Aorta (tissue), 5 donors: Measurements from ENCODE around the gene FAM219B. TPM values are rescaled to one million over a fixed set of nuclear protein-coding genes. Genes with fewer than 3 reads are reported as not detected.
A peak's percentile ranks its signal among the peaks of the same experiment; 100 is the strongest.

Experiments used
- ATAC-seq: fragments of 200-7000 bp; cut with Tn5 transposase; one replicate; pipeline ENCODE4 v1.9.1; 2022; ENCODE audit warnings: moderate library complexity; ENCODE audit not compliant: low FRiP score
- DNase-seq, 2 donors: peaks; one replicate each; pipeline ENCODE4 v3.0.0-alpha.2; 2020
- H3K27ac ChIP-seq, 2 donors: one replicate each; pipeline ENCODE4 v1.5.1; 2013; ENCODE audit warnings: low read length in 2 of 2, mild to moderate bottlenecking in 2 of 2, moderate library complexity in 2 of 2, control low read depth in 1 of 2, inconsistent platforms in 1 of 2, low read depth in 1 of 2
- H3K27me3 ChIP-seq, 2 donors: one replicate each; pipeline ENCODE4 v1.6.1; 2013; ENCODE audit warnings: control low read depth in 1 of 2, low read length in 1 of 2, mild to moderate bottlenecking in 1 of 2, moderate library complexity in 1 of 2; ENCODE audit not compliant: insufficient read depth in 2 of 2, control insufficient read depth in 1 of 2
- H3K36me3 ChIP-seq, 2 donors: one replicate each; pipeline ENCODE4 v1.6.1; 2013; ENCODE audit warnings: control low read depth in 1 of 2, low read length in 1 of 2, mild to moderate bottlenecking in 1 of 2; ENCODE audit not compliant: insufficient read depth in 2 of 2, control insufficient read depth in 1 of 2
- H3K4me1 ChIP-seq, 2 donors: one replicate each; pipeline ENCODE4 v1.6.1; 2013; ENCODE audit warnings: low read length in 2 of 2, control low read depth in 1 of 2, mild to moderate bottlenecking in 1 of 2, moderate library complexity in 1 of 2; ENCODE audit not compliant: insufficient read depth in 2 of 2, control insufficient read depth in 1 of 2
- H3K4me3 ChIP-seq, 2 donors: one replicate each; pipeline ENCODE4 v1.5.1; 2013; ENCODE audit warnings: low read length in 2 of 2, control low read depth in 1 of 2, mild to moderate bottlenecking in 1 of 2
- H3K9me3 ChIP-seq: one replicate; pipeline ENCODE4 v1.6.1; 2013; ENCODE audit warnings: mild to moderate bottlenecking, low read length; ENCODE audit not compliant: control insufficient read depth
- WGBS, 2 donors: extraction: QIAGEN DNeasy Blood & Tissue Kit; methylation state at CpG; one replicate each; pipeline ENCODE4 v1.1.7; 2013; 5-methylcytosine and 5-hydroxymethylcytosine counted together
- intact Hi-C, 2 donors: fragments of 100-400 bp; cut with DNase I; formaldehyde crosslinking; loops; one replicate each; pipeline versions ENCODE4 v1.14.2 to v1.15.0; 2022
- polyA plus RNA-seq, 2 donors: library from polyadenylated mRNA; stranded (reverse); fragments of 200-250 nt; gene quantifications; one replicate each; pipeline ENCODE4 v1.2.3, GENCODE V29; 2013
- total RNA-seq, 2 donors: library from RNA; stranded (reverse); fragmentation: NEBNext Ultra II Directional; extraction: Animal tissue kit (Norgen Biotek cat#: 25700); gene quantifications; one replicate each; pipeline ENCODE4 v1.2.1, GENCODE V29; 2021
- donor health status: healthy with polysubstance abuse.
- donor health status: Bipolar disorder and iron deficiency.
- donor health status: DM: no; HTN: no; CAD: no.
- donor health status: DM: no; HTN: no; CAD: no.
- donor health status: DM: yes; HTN: yes; CAD: no.

FAM219B gene
- total and polyA plus RNA-seq, 4 donors: 29.6 to 88.4 (median 62.9) TPM

DNA sequence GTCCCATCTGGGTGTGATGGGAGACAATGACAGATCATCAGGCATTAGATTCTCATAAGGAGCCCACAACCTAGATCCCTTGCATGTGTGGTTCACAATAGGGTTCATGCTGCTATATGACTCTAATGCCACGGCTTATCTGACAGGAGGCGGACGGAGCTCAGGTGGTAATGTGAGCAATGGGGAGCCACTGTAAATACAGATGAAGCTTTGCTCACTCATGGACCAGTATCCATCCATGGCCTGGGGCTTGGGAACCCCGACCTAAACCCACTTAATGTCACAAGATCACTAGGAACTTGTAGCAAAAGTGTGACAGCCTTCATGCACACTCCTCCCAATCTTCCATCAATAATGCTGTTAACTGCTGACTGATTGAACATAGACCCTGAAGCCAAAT is 2.0 kb upstream of the FAM219B start:
- intact Hi-C loops: loop anchor here in 1 of 2 donors (5.0 kb wide), 2 partner anchors 36 to 44 kb away; partner anchors contain the start of gene SCAMP2
- DNase-seq: no peak
- H3K27ac ChIP-seq: no peak overlapping the region
- 95 to 97% methylated on average over 4 of the region's 4 CpGs for WGBS, 2 donors
- H3K4me1 ChIP-seq: no peaks in the 10 kb centered on the region
- ATAC-seq: no peak
- H3K27me3 ChIP-seq: no peaks in the 10 kb centered on the region
- no peaks in the 10 kb centered on the region for H3K9me3 ChIP-seq
- peaks cover 2 to 3% of the 10 kb centered on the region in 2 donors for H3K36me3 ChIP-seq
- H3K4me3 ChIP-seq: no peak overlapping the region

DNA sequence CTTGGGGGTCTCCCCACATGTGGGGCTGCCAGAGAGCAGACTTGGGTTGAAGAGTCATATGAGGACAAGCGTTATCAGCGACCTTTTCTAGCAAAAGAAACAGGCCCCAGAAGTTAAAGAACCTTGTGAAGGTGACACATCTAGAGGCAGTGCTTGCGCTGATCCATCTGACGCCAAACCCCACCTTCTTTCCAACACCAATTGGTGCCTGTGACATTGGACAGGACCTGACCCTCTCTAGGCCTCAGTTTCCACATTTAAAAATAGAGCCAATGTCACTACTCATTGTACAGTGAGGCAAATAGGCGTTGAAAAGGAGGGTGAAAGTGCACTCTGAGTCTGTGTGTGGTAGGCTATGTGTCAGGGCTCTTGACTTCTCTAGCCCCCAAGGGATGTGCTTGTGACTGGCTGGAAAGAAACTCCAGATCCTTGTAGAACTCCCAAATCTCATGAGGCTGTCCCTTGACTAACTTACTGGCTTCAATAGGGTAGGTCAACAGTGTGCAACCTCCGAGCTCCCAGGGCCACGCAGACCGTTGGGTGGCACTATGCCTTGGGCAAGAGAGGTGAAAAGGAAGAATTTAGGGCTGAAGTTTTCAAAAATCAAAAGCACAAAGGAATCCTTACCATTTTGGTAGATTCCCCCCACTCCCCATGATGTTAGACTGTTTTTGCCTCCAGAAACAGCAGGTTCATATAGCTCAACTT is 666 bp upstream of the FAM219B start:
- ATAC-seq: peak; percentile 20
- 40 to 47% methylated on average over 8 of the region's 8 CpGs for WGBS, 2 donors
- Histone ChIP-seq H3K27me3 (no peaks in the 10 kb centered on the region), H3K27ac (peak overlapping the region in 1 of 2 donors; percentile 69), H3K4me3 (peak overlapping the region; percentile 71 to 91), H3K9me3 (no peaks in the 10 kb centered on the region), H3K4me1 (no peaks in the 10 kb centered on the region), H3K36me3 (no peaks in the 10 kb centered on the region)
- DNase-seq: no peak
- intact Hi-C loops: loop anchor here in 1 of 2 donors (2.0 to 5.0 kb wide), 3 partner anchors 29 to 45 kb away; partner anchors contain the start of gene SCAMP2

GRCh38 chr15:74906067-74906449 is 593 bp downstream of the FAM219B start:
- peak overlapping the region; percentile 19 to 91 for H3K4me3 ChIP-seq
- H3K9me3 ChIP-seq: no peaks in the 10 kb centered on the region
- no peaks in the 10 kb centered on the region for H3K4me1 ChIP-seq
- ATAC-seq (peak; percentile 42), DNase-seq (peak in 1 of 2 donors; percentile 57)
- H3K27ac ChIP-seq: peak overlapping the region; percentile 33 to 78
- H3K27me3 ChIP-seq: no peaks in the 10 kb centered on the region
- no peaks in the 10 kb centered on the region for H3K36me3 ChIP-seq
- WGBS, 2 donors: 0% methylated on average over 20 of the region's 20 CpGs
- intact Hi-C loops: loop anchor here in 1 of 2 donors (2.0 to 5.0 kb wide), 3 partner anchors 31 to 46 kb away; partner anchors contain the start of gene SCAMP2

DNA sequence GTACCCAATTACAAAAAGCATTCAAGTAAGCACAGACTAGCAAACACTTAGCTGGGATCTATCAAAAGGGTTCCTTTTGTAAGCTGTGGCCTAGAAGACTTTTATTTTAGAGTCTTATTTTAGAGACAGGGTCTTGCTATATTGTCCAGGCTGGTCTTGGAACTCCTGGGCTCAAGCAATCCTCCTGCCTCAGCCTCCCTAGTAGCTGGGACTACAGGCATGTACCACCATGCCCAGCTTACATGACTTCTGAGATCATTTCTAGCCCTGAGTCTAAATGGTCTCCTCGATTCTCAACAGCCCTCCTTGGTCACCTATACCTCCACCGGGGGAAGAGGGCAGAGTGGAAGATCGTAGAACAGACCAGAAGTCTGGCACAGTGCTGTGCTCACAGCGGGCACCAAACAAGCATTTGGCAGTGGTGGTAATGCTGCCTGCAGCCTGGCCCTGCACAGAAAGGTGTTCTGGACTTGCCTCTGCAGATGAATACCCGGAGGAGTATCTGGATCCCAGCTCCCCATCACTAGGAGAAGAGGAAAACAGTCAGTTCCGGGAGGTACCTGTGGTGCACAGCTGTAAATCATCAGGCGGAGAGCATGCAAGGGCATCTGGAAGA is 2.4 kb downstream of the FAM219B start:
- 87 to 92% methylated on average over 7 of the region's 7 CpGs for WGBS, 2 donors
- Histone ChIP-seq H3K27ac (no peak overlapping the region), H3K9me3 (no peaks in the 10 kb centered on the region), H3K4me1 (no peaks in the 10 kb centered on the region), H3K27me3 (no peaks in the 10 kb centered on the region), H3K36me3 (peaks cover 0 to 3% of the 10 kb centered on the region in 2 donors), H3K4me3 (no peak overlapping the region)
- intact Hi-C loops: no loop called here
- DNase-seq (no peak), ATAC-seq (no peak)

- no peak for ATAC-seq
- H3K36me3 ChIP-seq: peaks cover 0 to 3% of the 10 kb centered on the region in 2 donors
- DNase-seq: no peak
- H3K9me3 ChIP-seq: no peaks in the 10 kb centered on the region
- no peak overlapping the region for H3K27ac ChIP-seq
- H3K4me3 ChIP-seq: no peak overlapping the region
- no peaks in the 10 kb centered on the region for H3K27me3 ChIP-seq
- WGBS, 2 donors: 87 to 100% methylated on average over 1 of the region's 1 CpG
- H3K4me1 ChIP-seq: no peaks in the 10 kb centered on the region
- intact Hi-C loops: no loop called here
Measured at GRCh38 chr15:74903676-74904075, 3.0 kb downstream of the FAM219B start.

DNA sequence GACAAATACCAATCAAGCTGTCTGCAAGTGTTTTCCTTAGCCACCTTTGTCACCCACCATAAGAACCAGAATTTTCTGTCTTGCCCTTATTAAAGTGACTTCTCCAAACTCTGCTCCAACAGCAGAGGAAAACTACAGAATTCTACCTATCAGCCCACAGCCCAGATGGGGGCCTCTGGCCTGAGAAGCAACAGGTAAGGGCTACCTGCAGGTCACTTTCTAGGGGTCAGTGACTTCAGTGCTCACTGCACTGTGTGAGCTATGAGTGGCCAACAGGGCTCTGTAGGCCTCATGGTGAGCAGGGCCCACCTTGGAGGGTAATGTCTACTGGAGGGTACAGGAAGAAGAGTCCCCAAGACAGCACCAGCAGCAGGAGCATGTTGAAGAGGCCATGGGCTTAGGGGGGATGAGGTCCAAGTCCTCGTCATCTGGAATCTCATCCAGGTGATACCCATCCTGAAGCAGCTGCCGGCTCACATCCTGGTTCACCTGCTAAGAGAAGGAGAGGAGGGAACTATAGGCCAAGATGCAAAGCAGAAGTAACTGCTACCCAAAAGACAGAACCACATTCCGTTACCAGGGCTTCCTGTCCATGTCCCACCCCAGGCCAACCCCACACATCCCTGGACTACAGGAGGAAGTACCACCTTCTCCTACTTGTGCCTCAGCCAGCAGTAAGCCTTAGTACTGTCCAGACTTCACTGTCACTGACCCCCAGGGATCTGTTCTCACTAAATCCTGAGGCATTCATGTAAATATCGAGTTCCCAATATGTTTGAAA is 4.2 kb downstream of the FAM219B start:
- no peaks in the 10 kb centered on the region for H3K9me3 ChIP-seq
- no peak overlapping the region for H3K27ac ChIP-seq
- DNase-seq (no peak), ATAC-seq (no peak)
- H3K4me1 ChIP-seq: no peaks in the 10 kb centered on the region
- intact Hi-C loops: no loop called here
- H3K27me3 ChIP-seq: no peaks in the 10 kb centered on the region
- H3K36me3 ChIP-seq: peaks cover 0 to 3% of the 10 kb centered on the region in 2 donors
- no peak overlapping the region for H3K4me3 ChIP-seq
- 88 to 89% methylated on average over 4 of the region's 4 CpGs for WGBS, 2 donors

GRCh38 chr15:74901612-74902063 is 5.0 kb downstream of the FAM219B start:
- intact Hi-C loops: no loop called here
- Histone ChIP-seq H3K9me3 (no peaks in the 10 kb centered on the region), H3K36me3 (peaks cover 0 to 3% of the 10 kb centered on the region in 2 donors), H3K27ac (peak overlapping the region in 1 of 2 donors; percentile 12), H3K4me1 (no peaks in the 10 kb centered on the region), H3K4me3 (no peak overlapping the region), H3K27me3 (no peaks in the 10 kb centered on the region)
- DNase-seq (no peak), ATAC-seq (peak; percentile 63)
- whole genome bisulfite sequencing, 2 donors: 11 to 17% methylated on average over 5 of the region's 5 CpGs

GRCh38 chr15:74897300-74897701 is 9.3 kb downstream of the FAM219B start:
- H3K4me1 ChIP-seq: no peaks in the 10 kb centered on the region
- intact Hi-C loops: loop anchor here in 1 of 2 donors (5.0 to 10.0 kb wide), 2 partner anchors 52 to 125 kb away; partner anchors contain the start of gene ULK3
- H3K9me3 ChIP-seq: no peaks in the 10 kb centered on the region
- no peak overlapping the region for H3K27ac ChIP-seq
- H3K36me3 ChIP-seq: peaks cover 0 to 3% of the 10 kb centered on the region in 2 donors
- H3K27me3 ChIP-seq: no peaks in the 10 kb centered on the region
- DNase-seq (no peak), ATAC-seq (no peak)
- no peak overlapping the region for H3K4me3 ChIP-seq
- 75 to 77% methylated on average over 6 of the region's 6 CpGs for WGBS, 2 donors
